Stomach (tissue), 4 donors: ENCODE data around the gene ZFYVE9.

Experiments
- CTCF ChIP-seq, 7 experiments: fragments of 450-650 bp in 4 of 7; fragments of 200-600 bp in 3 of 7; sonication (generic) in 3 of 7; IDR thresholded peaks; one replicate each; pipeline ENCODE4 v1.5.1; 2016 to 2019; ENCODE audit warnings: antibody characterized with exemption in 7 of 7, control low read depth in 2 of 7, mild to moderate bottlenecking in 1 of 7
- POLR2A ChIP-seq, 4 donors: fragments of 450-650 bp; IDR thresholded peaks; one replicate each; pipeline ENCODE4 v1.6.1; 2016; ENCODE audit warnings: antibody characterized with exemption in 4 of 4, control low read depth in 2 of 4, mild to moderate bottlenecking in 1 of 4, moderate library complexity in 1 of 4
- POLR2AphosphoS5 ChIP-seq, 3 donors: sonication (generic); formaldehyde crosslinking; IDR thresholded peaks; one replicate each; pipeline ENCODE4 v1.6.1; 2016; ENCODE audit warnings: antibody characterized with exemption in 3 of 3

GRCh38 chr1:52325786-52326185 lies 183.9 kb downstream of the ZFYVE9 start:
- TF ChIP-seq POLR2AphosphoS5 (IDR thresholded peaks at IDR 0.05) (no peak), POLR2A (IDR thresholded peaks at IDR 0.05) (no peak), CTCF (IDR thresholded peaks at IDR 0.05) (no peak)
